ENCODE results near the gene KCNIP1. TPM values are rescaled to one million over a fixed set of nuclear protein-coding genes. Genes with fewer than 3 reads are reported as not detected.

The KCNIP1 gene
- total and polyA plus RNA-seq, 10 donors: 0.08 to 20.0 (median 9.4) TPM

DNA sequence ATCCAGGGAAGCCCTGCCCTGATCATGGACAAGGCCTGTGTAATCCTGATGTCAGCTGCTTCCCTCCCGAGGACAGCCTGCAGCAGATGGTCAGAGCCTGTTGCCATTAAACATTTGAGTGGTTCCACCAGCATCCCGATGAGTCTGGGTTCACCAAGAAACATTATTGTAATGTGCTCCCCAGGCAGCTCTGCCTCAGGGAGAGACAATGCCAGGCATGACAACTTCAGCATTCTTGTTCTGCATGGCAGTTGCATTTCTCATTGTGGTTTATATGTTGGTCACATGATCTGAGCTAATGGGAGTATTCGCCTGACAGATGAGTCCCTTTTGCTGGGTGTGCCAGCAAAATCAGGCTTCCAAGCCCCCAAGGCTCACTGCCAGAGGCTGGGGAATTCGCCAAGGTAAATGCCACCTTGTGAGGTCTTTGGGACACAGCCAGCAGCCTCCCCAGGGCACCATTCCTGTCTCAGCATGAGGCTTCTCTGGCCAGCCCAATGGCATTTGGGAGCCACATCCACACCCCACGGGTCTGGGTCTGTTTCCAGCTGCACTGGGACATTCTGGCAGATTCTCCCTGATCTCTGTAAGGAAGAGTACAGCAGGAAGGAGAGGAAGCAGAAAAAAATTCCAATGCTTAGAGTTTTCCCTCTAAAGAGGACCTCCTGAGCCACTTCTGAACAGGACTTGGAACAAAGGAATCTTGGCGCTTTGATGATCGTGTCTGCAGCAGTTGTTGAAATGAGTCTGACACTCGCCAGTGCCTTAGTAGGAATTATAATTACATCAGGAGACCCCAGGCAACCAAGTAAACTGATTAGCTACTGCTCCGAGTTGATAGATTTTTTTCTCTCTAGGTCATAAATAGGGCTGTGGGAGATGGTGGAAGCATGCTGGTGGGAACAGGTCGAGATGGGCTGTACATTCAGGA is 18.7 kb downstream of the KCNIP1 start:
- H3K27me3 ChIP-seq (replicated peaks in 1 of 7): peaks cover 0 to 11% (median 0%) of the 10 kb centered on the region in 7 donors

DNA sequence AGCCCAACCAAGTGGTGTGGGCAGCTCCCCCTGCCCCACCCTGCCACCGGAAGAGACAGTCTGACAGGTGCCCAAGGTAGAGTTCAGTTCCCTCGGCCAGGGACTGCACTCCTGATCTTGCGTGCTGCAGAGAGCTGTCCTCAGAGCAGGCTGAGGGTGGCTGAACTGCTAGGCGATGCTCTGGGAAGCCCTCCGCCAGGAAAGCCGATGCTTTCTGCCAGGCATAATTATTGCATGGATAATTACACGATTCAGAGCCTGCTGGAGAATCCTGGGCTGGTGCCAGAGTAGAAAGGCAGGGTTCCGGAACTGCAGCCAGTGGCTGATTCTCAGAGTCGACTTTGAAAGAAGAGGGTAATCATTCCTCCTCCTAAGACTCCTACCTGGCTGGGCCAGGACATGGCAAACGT is 19.3 kb downstream of the KCNIP1 start:
- H3K27ac ChIP-seq: no peak overlapping the region
- H3K36me3 ChIP-seq: no peaks in the 10 kb centered on the region
- no peaks in the 10 kb centered on the region for H3K9me3 ChIP-seq
- intact Hi-C loops (cut with DNase I; ENCODE audit: low total_unique reads): no loop called here
- DNase-seq: no peak
- 46 to 70% (median 64%) methylated on average over 7 to 10 of the region's 10 CpGs for WGBS, 5 donors
- H3K27me3 ChIP-seq (replicated peaks in 1 of 7): peaks cover 0 to 11% (median 0%) of the 10 kb centered on the region in 7 donors
- H3K4me3 ChIP-seq: no peak overlapping the region
- TF ChIP-seq POLR2AphosphoS5 (IDR thresholded peaks at IDR 0.05): no peak
- TF ChIP-seq, protein P1, sequence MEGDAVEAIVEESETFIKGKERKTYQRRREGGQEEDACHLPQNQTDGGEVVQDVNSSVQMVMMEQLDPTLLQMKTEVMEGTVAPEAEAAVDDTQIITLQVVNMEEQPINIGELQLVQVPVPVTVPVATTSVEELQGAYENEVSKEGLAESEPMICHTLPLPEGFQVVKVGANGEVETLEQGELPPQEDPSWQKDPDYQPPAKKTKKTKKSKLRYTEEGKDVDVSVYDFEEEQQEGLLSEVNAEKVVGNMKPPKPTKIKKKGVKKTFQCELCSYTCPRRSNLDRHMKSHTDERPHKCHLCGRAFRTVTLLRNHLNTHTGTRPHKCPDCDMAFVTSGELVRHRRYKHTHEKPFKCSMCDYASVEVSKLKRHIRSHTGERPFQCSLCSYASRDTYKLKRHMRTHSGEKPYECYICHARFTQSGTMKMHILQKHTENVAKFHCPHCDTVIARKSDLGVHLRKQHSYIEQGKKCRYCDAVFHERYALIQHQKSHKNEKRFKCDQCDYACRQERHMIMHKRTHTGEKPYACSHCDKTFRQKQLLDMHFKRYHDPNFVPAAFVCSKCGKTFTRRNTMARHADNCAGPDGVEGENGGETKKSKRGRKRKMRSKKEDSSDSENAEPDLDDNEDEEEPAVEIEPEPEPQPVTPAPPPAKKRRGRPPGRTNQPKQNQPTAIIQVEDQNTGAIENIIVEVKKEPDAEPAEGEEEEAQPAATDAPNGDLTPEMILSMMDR (IDR thresholded peaks at IDR 0.05 in 8 of 11, conservative IDR thresholded peaks at IDR 0.05 in 3 of 11): no peak
- no peak for TF ChIP-seq POLR2A (IDR thresholded peaks at IDR 0.05)
- H3K4me1 ChIP-seq: peaks cover 0 to 3% (median 0%) of the 10 kb centered on the region in 6 donors

More for the DNA sequence above, 18.7 kb downstream of the KCNIP1 start:
- peaks cover 0 to 3% (median 0%) of the 10 kb centered on the region in 6 donors for H3K4me1 ChIP-seq
- H3K4me3 ChIP-seq: no peak overlapping the region
- DNase-seq: no peak
- no peaks in the 10 kb centered on the region for H3K9me3 ChIP-seq
- no peak for TF ChIP-seq POLR2A (IDR thresholded peaks at IDR 0.05)
- TF ChIP-seq, protein P1 (IDR thresholded peaks at IDR 0.05 in 8 of 11, conservative IDR thresholded peaks at IDR 0.05 in 3 of 11): no peak
- TF ChIP-seq POLR2AphosphoS5 (IDR thresholded peaks at IDR 0.05): no peak
- no peak overlapping the region for H3K27ac ChIP-seq
- intact Hi-C loops (cut with DNase I; ENCODE audit: low total_unique reads): no loop called here
- 52 to 63% (median 59%) methylated on average over 9 to 10 of the region's 10 CpGs for WGBS, 5 donors
- H3K36me3 ChIP-seq: no peaks in the 10 kb centered on the region

DNA sequence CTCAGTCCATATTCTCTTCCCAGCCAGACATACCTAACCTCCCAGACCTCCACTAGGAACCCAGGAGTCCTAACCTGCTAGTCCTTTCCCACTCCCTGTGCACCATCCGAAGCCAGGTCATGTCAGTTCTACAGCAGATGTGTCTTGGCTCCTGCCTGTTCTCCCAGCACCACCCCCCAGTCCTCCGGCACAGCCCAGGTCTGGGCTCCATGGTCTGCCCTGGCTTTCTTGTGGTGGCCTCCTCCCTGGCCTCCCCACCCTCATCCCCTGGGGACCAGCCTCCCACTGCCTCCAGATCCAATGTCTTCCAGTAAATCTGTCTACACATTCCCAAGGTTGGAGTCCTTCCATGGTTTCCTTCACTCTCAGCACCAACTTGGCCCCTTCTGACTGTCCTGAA is 20.0 kb downstream of the KCNIP1 start:
- H3K27me3 ChIP-seq (replicated peaks in 1 of 7): peaks cover 0 to 11% (median 0%) of the 10 kb centered on the region in 7 donors

More for the DNA sequence above, 20.0 kb downstream of the KCNIP1 start:
- 85 to 98% (median 94%) methylated on average over 2 of the region's 2 CpGs for WGBS, 5 donors
- Histone ChIP-seq H3K36me3 (no peaks in the 10 kb centered on the region), H3K4me1 (peaks cover 0 to 3% (median 0%) of the 10 kb centered on the region in 6 donors), H3K27ac (no peak overlapping the region), H3K9me3 (no peaks in the 10 kb centered on the region), H3K4me3 (no peak overlapping the region)
- intact Hi-C loops (cut with DNase I; ENCODE audit: low total_unique reads): no loop called here
- no peak for TF ChIP-seq POLR2AphosphoS5 (IDR thresholded peaks at IDR 0.05)
- TF ChIP-seq, protein P1 (IDR thresholded peaks at IDR 0.05 in 8 of 11, conservative IDR thresholded peaks at IDR 0.05 in 3 of 11): no peak
- no peak for TF ChIP-seq POLR2A (IDR thresholded peaks at IDR 0.05)
- DNase-seq: no peak
